NCI-H1436 treated with DMSO at 0.1 percent for 48 hours (cell line): Measurements from ENCODE around the gene KRT76.
"Not testable (repeated sequence)": the region's sequence is repeated elsewhere in the genome, so short reads cannot be mapped to it uniquely, and the experiment has no call there.

Experiments
- DNase-seq: peaks from one replicate; lab custom pipeline; 2025; lab: John Stamatoyannopoulos, UW

The KRT76 gene

GRCh38 chr12:52796839-52797528 lies 19.8 kb upstream of the KRT76 start:
- no peak for DNase-seq

GRCh38 chr12:52796429-52796794 lies 19.3 kb upstream of the KRT76 start:
- DNase-seq: no peak

GRCh38 chr12:52795694-52796428 lies 18.7 kb upstream of the KRT76 start, which contains the start of gene KRT3:
KRT3 (minus strand) TSS chr12:52796117; CDS start chr12:52796042, 75 bp downstream.
- DNase-seq: no peak

GRCh38 chr12:52795332-52795674 lies 18.2 kb upstream of the KRT76 start:
- not testable (repeated sequence) for DNase-seq

GRCh38 chr12:52794479-52795331 lies 17.6 kb upstream of the KRT76 start:
- no peak for DNase-seq

GRCh38 chr12:52792185-52793029 lies 15.3 kb upstream of the KRT76 start:
- DNase-seq: no peak

- DNase-seq: no peak
These were observed 14.4 kb upstream of the KRT76 start for GRCh38 chr12:52791271-52792184.

- DNase-seq: no peak
These were observed 13.5 kb upstream of the KRT76 start for GRCh38 chr12:52790427-52791270.

- DNase-seq: no peak
These were observed 12.7 kb upstream of the KRT76 start for GRCh38 chr12:52789637-52790426.

GRCh38 chr12:52788876-52789636 lies 11.9 kb upstream of the KRT76 start:
- DNase-seq: no peak

- DNase-seq: no peak
These were observed 11.2 kb upstream of the KRT76 start for GRCh38 chr12:52788192-52788875.

- no peak for DNase-seq
These were observed 10.4 kb upstream of the KRT76 start for GRCh38 chr12:52787324-52788191.

- DNase-seq: no peak
These were observed 7.8 kb upstream of the KRT76 start for GRCh38 chr12:52784909-52785308.

GRCh38 chr12:52783563-52784316 lies 6.6 kb upstream of the KRT76 start:
- DNase-seq: no peak

- no peak for DNase-seq
These were observed 5.4 kb upstream of the KRT76 start for GRCh38 chr12:52782502-52782901.
